Liver (tissue), 9 donors: ENCODE data around the gene TNPO3. TPM values are rescaled to one million over a fixed set of nuclear protein-coding genes. Genes with fewer than 3 reads are reported as not detected.

Experiments
- DNase-seq: peaks from one replicate; pipeline ENCODE4 v3.0.0-alpha.2; 2017; ENCODE audit warnings: low spot score
- H3K27ac ChIP-seq, 2 donors: one replicate each; pipeline ENCODE4 v1.7.0; 2013; ENCODE audit warnings: inconsistent platforms in 2 of 2, low read length in 2 of 2, control low read depth in 1 of 2, low read depth in 1 of 2, mild to moderate bottlenecking in 1 of 2
- H3K27me3 ChIP-seq, 4 donors: one replicate each; pipeline versions ENCODE4 v1.6.1 to v1.7.0; 2013; ENCODE audit warnings: low read length in 3 of 4, inconsistent platforms in 1 of 4, mild to moderate bottlenecking in 1 of 4, moderate library complexity in 1 of 4; ENCODE audit not compliant: control insufficient read depth in 4 of 4, insufficient read depth in 4 of 4
- H3K36me3 ChIP-seq, 4 donors: one replicate each; pipeline versions ENCODE4 v1.6.1 to v1.7.0; 2013; ENCODE audit warnings: low read length in 3 of 4, mild to moderate bottlenecking in 3 of 4, low read depth in 1 of 4, moderate library complexity in 1 of 4; ENCODE audit not compliant: control insufficient read depth in 4 of 4, insufficient read depth in 3 of 4
- H3K4me1 ChIP-seq, 4 donors: one replicate each; pipeline versions ENCODE4 v1.6.1 to v1.7.0; 2013; ENCODE audit warnings: low read length in 3 of 4, mild to moderate bottlenecking in 3 of 4, moderate library complexity in 1 of 4; ENCODE audit not compliant: control insufficient read depth in 4 of 4, insufficient read depth in 4 of 4
- H3K4me3 ChIP-seq, 3 donors: one replicate each; pipeline versions ENCODE4 v1.6.1 to v1.7.0; 2013; ENCODE audit warnings: low read length in 3 of 3, control low read depth in 1 of 3, low read depth in 1 of 3, mild to moderate bottlenecking in 1 of 3
- H3K9ac ChIP-seq, 2 donors: one replicate each; pipeline ENCODE4 v1.7.0; 2013; ENCODE audit warnings: low read length in 2 of 2, mild to moderate bottlenecking in 2 of 2, moderate library complexity in 2 of 2, control low read depth in 1 of 2, low read depth in 1 of 2
- H3K9me3 ChIP-seq, 4 donors: one replicate each; pipeline versions ENCODE4 v1.6.1 to v1.7.0; 2013; ENCODE audit warnings: low read length in 3 of 4; ENCODE audit not compliant: control insufficient read depth in 4 of 4
- CTCF ChIP-seq: fragments of 150-350 bp; IDR thresholded peaks from 2 replicates; pipeline ENCODE4 v1.5.1; 2017; ENCODE audit warnings: improper control_type of control experiment, low read depth, low read length; ENCODE audit not compliant: missing input control
- EGR1 ChIP-seq, 2 donors: IDR thresholded peaks; 2 replicates each; pipeline ENCODE4 v1.6.1; 2016 to 2018; ENCODE audit warnings: antibody characterized with exemption in 2 of 2, low read depth in 2 of 2
- FOXA1 ChIP-seq: IDR thresholded peaks from 2 replicates; pipeline ENCODE4 v1.6.1; 2016; ENCODE audit warnings: antibody characterized with exemption
- FOXA2 ChIP-seq: IDR thresholded peaks from 2 replicates; pipeline ENCODE4 v1.6.1; 2016; ENCODE audit warnings: antibody characterized with exemption
- GABPA ChIP-seq, 2 donors: IDR thresholded peaks in 1 of 2; conservative IDR thresholded peaks in 1 of 2; 2 replicates each; pipeline ENCODE4 v1.6.1; 2016; ENCODE audit warnings: antibody characterized with exemption in 2 of 2, mild to moderate bottlenecking in 1 of 2, moderate library complexity in 1 of 2
- HNF4A ChIP-seq, 2 donors: conservative IDR thresholded peaks; 2 replicates each; pipeline ENCODE4 v1.6.1; 2016; ENCODE audit warnings: antibody characterized with exemption in 2 of 2, mild to moderate bottlenecking in 2 of 2
- HNF4G ChIP-seq: IDR thresholded peaks from 2 replicates; pipeline ENCODE4 v1.6.1; 2016; ENCODE audit warnings: antibody characterized with exemption
- JUND ChIP-seq, 2 donors: IDR thresholded peaks; 2 replicates each; pipeline ENCODE4 v1.6.1; 2016; ENCODE audit warnings: antibody characterized with exemption in 2 of 2
- NR2F2 ChIP-seq: IDR thresholded peaks from 2 replicates; pipeline ENCODE4 v1.6.1; 2016; ENCODE audit warnings: antibody characterized with exemption
- RAD21 ChIP-seq, 2 donors: IDR thresholded peaks; 2 replicates each; pipeline ENCODE4 v1.6.1; 2016; ENCODE audit warnings: antibody characterized with exemption in 2 of 2, mild to moderate bottlenecking in 2 of 2
- RXRA ChIP-seq, 2 donors: IDR thresholded peaks; 2 replicates each; pipeline ENCODE4 v1.6.1; 2017 to 2018; ENCODE audit warnings: antibody characterized with exemption in 2 of 2, mild to moderate bottlenecking in 1 of 2
- SP1 ChIP-seq: IDR thresholded peaks from 2 replicates; pipeline ENCODE4 v1.6.1; 2018; ENCODE audit warnings: antibody characterized with exemption, mild to moderate bottlenecking
- TAF1 ChIP-seq: conservative IDR thresholded peaks from 2 replicates; pipeline ENCODE4 v1.6.1; 2016; ENCODE audit warnings: antibody characterized with exemption, mild to moderate bottlenecking
- YY1 ChIP-seq: IDR thresholded peaks from 2 replicates; pipeline ENCODE4 v1.6.1; 2016; ENCODE audit warnings: antibody characterized with exemption, mild to moderate bottlenecking
- WGBS: extraction: QIAGEN DNeasy Blood & Tissue Kit; methylation state at CpG from one replicate; pipeline ENCODE4 v1.1.7; 2013; 5-methylcytosine and 5-hydroxymethylcytosine counted together
- polyA plus RNA-seq, 2 donors: library from polyadenylated mRNA; stranded (reverse) in 1 of 2; unstranded in 1 of 2; fragments of 200-250 nt in 1 of 2; fragments of >200 nt in 1 of 2; fragmentation: Nextera tagmentation in 1 of 2; extraction: Ambion mirVana in 1 of 2; gene quantifications; one replicate each; pipeline versions ENCODE4 v1.2.1 to v1.2.3, GENCODE V29; 2013 to 2015
- total RNA-seq, 2 donors: library from RNA; depleted of rRNA; stranded (reverse); fragments of >200 nt; gene quantifications; one replicate each; pipeline ENCODE4 v1.2.3, GENCODE V29; 2014
- TF ChIP-seq, protein P1 (sequence below): IDR thresholded peaks from 2 replicates; pipeline ENCODE4 v1.6.1; 2016; ENCODE audit warnings: antibody characterized with exemption
- TF ChIP-seq, protein P2 (sequence below): IDR thresholded peaks from 2 replicates; pipeline ENCODE4 v1.6.1; 2016; ENCODE audit warnings: antibody characterized with exemption, mild to moderate bottlenecking
- TF ChIP-seq, protein P3 (sequence below): IDR thresholded peaks from 2 replicates; pipeline ENCODE4 v1.6.1; 2016; ENCODE audit warnings: antibody characterized with exemption
- donor health status: healthy.
- donor health status: healthy.
- donor health status: healthy.
- donor health status: healthy.
- donor health status: healthy.

TNPO3 gene
- total and polyA plus RNA-seq, 4 donors = 9.2 to 38.9 (median 20.0) TPM

GRCh38 chr7:128954830-128955802, 99.8 kb downstream of the TNPO3 start:
- Histone ChIP-seq H3K27ac (no peak overlapping the region), H3K27me3 (no peaks in the 10 kb centered on the region), H3K36me3 (peaks cover 10 to 62% (median 47%) of the 10 kb centered on the region in 4 donors), H3K9me3 (no peaks in the 10 kb centered on the region), H3K4me1 (no peaks in the 10 kb centered on the region), H3K4me3 (no peak overlapping the region), H3K9ac (no peak overlapping the region)
- 82% methylated on average over 15 of the region's 15 CpGs for WGBS
- TF ChIP-seq, protein P1, sequence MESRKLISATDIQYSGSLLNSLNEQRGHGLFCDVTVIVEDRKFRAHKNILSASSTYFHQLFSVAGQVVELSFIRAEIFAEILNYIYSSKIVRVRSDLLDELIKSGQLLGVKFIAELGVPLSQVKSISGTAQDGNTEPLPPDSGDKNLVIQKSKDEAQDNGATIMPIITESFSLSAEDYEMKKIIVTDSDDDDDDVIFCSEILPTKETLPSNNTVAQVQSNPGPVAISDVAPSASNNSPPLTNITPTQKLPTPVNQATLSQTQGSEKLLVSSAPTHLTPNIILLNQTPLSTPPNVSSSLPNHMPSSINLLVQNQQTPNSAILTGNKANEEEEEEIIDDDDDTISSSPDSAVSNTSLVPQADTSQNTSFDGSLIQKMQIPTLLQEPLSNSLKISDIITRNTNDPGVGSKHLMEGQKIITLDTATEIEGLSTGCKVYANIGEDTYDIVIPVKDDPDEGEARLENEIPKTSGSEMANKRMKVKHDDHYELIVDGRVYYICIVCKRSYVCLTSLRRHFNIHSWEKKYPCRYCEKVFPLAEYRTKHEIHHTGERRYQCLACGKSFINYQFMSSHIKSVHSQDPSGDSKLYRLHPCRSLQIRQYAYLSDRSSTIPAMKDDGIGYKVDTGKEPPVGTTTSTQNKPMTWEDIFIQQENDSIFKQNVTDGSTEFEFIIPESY = no peak
- DNase-seq = no peak

- H3K27ac ChIP-seq = no peak overlapping the region
- no peaks in the 10 kb centered on the region for H3K9me3 ChIP-seq
- H3K9ac ChIP-seq = no peak overlapping the region
- no peak overlapping the region for H3K4me3 ChIP-seq
- 92% methylated on average over 2 of the region's 2 CpGs for WGBS
- no peaks in the 10 kb centered on the region for H3K4me1 ChIP-seq
- H3K27me3 ChIP-seq = no peaks in the 10 kb centered on the region
- TF ChIP-seq EGR1 (IDR thresholded peaks at IDR 0.05; ENCODE audit: low read depth in 2 of 2) (no peak), TAF1 (no peak), HNF4G (no peak)
- no peak for DNase-seq
- H3K36me3 ChIP-seq = peaks cover 10 to 53% (median 42%) of the 10 kb centered on the region in 4 donors
Measured at GRCh38 chr7:128954150-128954549, 100.8 kb downstream of the TNPO3 start.

DNA sequence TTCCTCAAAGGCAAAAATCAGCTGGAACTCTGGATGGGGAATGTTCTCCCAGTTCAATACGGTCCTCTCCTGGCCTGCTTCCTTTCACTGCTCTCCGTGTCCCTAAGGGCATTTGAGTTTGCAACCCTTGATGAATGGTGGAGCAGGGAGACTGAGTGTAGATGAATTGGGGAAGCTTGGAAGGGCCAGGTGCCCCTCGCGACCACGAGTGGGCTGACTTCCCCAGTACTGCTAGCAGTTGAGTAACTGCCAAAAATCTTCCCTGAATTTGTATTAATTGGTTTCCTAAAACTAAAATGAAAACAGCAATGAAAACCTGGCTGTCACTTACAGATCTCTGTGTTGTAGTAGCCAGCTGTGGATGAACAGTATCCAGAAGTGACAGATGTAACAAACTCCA, 103.6 kb downstream of the TNPO3 start:
- no peak for DNase-seq
- TF ChIP-seq HNF4A (conservative IDR thresholded peaks at IDR 0.05) (no peak), SP1 (no peak), NR2F2 (no peak), FOXA2 (no peak), RXRA (IDR thresholded peaks at IDR 0.05) (no peak), GABPA (IDR thresholded peaks at IDR 0.05 in 1 of 2, conservative IDR thresholded peaks at IDR 0.05 in 1 of 2) (no peak), RAD21 (IDR thresholded peaks at IDR 0.05) (no peak), EGR1 (IDR thresholded peaks at IDR 0.05; ENCODE audit: low read depth in 2 of 2) (no peak), YY1 (no peak), FOXA1 (no peak), CTCF (no peak), JUND (IDR thresholded peaks at IDR 0.05) (no peak), HNF4G (no peak)
- TF ChIP-seq, protein P1 = no peak
- TF ChIP-seq, protein P2, sequence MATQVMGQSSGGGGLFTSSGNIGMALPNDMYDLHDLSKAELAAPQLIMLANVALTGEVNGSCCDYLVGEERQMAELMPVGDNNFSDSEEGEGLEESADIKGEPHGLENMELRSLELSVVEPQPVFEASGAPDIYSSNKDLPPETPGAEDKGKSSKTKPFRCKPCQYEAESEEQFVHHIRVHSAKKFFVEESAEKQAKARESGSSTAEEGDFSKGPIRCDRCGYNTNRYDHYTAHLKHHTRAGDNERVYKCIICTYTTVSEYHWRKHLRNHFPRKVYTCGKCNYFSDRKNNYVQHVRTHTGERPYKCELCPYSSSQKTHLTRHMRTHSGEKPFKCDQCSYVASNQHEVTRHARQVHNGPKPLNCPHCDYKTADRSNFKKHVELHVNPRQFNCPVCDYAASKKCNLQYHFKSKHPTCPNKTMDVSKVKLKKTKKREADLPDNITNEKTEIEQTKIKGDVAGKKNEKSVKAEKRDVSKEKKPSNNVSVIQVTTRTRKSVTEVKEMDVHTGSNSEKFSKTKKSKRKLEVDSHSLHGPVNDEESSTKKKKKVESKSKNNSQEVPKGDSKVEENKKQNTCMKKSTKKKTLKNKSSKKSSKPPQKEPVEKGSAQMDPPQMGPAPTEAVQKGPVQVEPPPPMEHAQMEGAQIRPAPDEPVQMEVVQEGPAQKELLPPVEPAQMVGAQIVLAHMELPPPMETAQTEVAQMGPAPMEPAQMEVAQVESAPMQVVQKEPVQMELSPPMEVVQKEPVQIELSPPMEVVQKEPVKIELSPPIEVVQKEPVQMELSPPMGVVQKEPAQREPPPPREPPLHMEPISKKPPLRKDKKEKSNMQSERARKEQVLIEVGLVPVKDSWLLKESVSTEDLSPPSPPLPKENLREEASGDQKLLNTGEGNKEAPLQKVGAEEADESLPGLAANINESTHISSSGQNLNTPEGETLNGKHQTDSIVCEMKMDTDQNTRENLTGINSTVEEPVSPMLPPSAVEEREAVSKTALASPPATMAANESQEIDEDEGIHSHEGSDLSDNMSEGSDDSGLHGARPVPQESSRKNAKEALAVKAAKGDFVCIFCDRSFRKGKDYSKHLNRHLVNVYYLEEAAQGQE = no peak
- TF ChIP-seq, protein P3, sequence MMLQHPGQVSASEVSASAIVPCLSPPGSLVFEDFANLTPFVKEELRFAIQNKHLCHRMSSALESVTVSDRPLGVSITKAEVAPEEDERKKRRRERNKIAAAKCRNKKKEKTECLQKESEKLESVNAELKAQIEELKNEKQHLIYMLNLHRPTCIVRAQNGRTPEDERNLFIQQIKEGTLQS = no peak
- Histone ChIP-seq H3K36me3 (peaks cover 3 to 34% (median 25%) of the 10 kb centered on the region in 4 donors), H3K27me3 (no peaks in the 10 kb centered on the region), H3K4me1 (no peaks in the 10 kb centered on the region), H3K9ac (no peak overlapping the region), H3K4me3 (no peak overlapping the region), H3K9me3 (no peaks in the 10 kb centered on the region), H3K27ac (no peak overlapping the region)
- 82% methylated on average over 5 of the region's 5 CpGs for WGBS
